ENCODE results near the gene TCF7. TPM values are rescaled to one million over a fixed set of nuclear protein-coding genes. Genes with fewer than 3 reads are reported as not detected.

TCF7 gene
- total RNA-seq, 6 experiments from 2014 or later: 0.99 to 3.9 (median 3.2) TPM

GRCh38 chr5:134139891-134140469 lies 25.5 kb downstream of the TCF7 start:
- Mint-ChIP-seq H3K36me3 (ENCODE audit: low read depth) (peaks cover 10% of the 10 kb centered on the region), H3K27me3 (ENCODE audit: insufficient read depth) (peaks cover 2% of the 10 kb centered on the region), H3K4me1 (ENCODE audit: low read depth) (peaks cover 31% of the 10 kb centered on the region), H3K27ac (no peak overlapping the region), H3K4me3 (no peak overlapping the region), H3K9me3 (no peaks in the 10 kb centered on the region)
- no peak for DNase-seq
- no peak for TF ChIP-seq CTCF (IDR thresholded peaks at IDR 0.05)

GRCh38 chr5:134140530-134141201 lies 26.2 kb downstream of the TCF7 start:
- Mint-ChIP-seq H3K36me3 (ENCODE audit: low read depth) (peaks cover 5% of the 10 kb centered on the region), H3K4me1 (ENCODE audit: low read depth) (peaks cover 31% of the 10 kb centered on the region), H3K27me3 (ENCODE audit: insufficient read depth) (peaks cover 2% of the 10 kb centered on the region), H3K9me3 (no peaks in the 10 kb centered on the region), H3K4me3 (no peak overlapping the region), H3K27ac (no peak overlapping the region)
- peak; percentile 93 for TF ChIP-seq CTCF (IDR thresholded peaks at IDR 0.05)
- peak; percentile 70 for DNase-seq

- Mint-ChIP-seq H3K4me1 (ENCODE audit: low read depth) (peaks cover 37% of the 10 kb centered on the region), H3K27ac (no peak overlapping the region), H3K9me3 (no peaks in the 10 kb centered on the region), H3K36me3 (ENCODE audit: low read depth) (no peaks in the 10 kb centered on the region), H3K27me3 (ENCODE audit: insufficient read depth) (peaks cover 2% of the 10 kb centered on the region), H3K4me3 (no peak overlapping the region)
- TF ChIP-seq CTCF (IDR thresholded peaks at IDR 0.05): no peak
- DNase-seq: peak; percentile 19
Measured at GRCh38 chr5:134141331-134142050, 27.0 kb downstream of the TCF7 start.

- peaks cover 43% of the 10 kb centered on the region for H3K4me1 Mint-ChIP-seq (ENCODE audit: low read depth)
- no peaks in the 10 kb centered on the region for H3K9me3 Mint-ChIP-seq
- H3K27ac Mint-ChIP-seq: no peak overlapping the region
- H3K36me3 Mint-ChIP-seq (ENCODE audit: low read depth): no peaks in the 10 kb centered on the region
- TF ChIP-seq CTCF (IDR thresholded peaks at IDR 0.05): no peak
- no peak for DNase-seq
- peaks cover 2% of the 10 kb centered on the region for H3K27me3 Mint-ChIP-seq (ENCODE audit: insufficient read depth)
- H3K4me3 Mint-ChIP-seq: no peak overlapping the region
Measured at GRCh38 chr5:134142052-134142451, 27.6 kb downstream of the TCF7 start.

GRCh38 chr5:134142806-134143205 lies 28.3 kb downstream of the TCF7 start:
- no peak overlapping the region for H3K27ac Mint-ChIP-seq
- no peaks in the 10 kb centered on the region for H3K9me3 Mint-ChIP-seq
- no peak for TF ChIP-seq CTCF (IDR thresholded peaks at IDR 0.05)
- peaks cover 2% of the 10 kb centered on the region for H3K27me3 Mint-ChIP-seq (ENCODE audit: insufficient read depth)
- H3K4me3 Mint-ChIP-seq: no peak overlapping the region
- H3K36me3 Mint-ChIP-seq (ENCODE audit: low read depth): no peaks in the 10 kb centered on the region
- peaks cover 44% of the 10 kb centered on the region for H3K4me1 Mint-ChIP-seq (ENCODE audit: low read depth)
- no peak for DNase-seq

All from HFFc6 (cell line).